HUDEP-2 (cell line): ENCODE measurements around the gene ADARB1.

ENCODE experiments used
- DNase-seq, 76 experiments: peaks; one replicate each; lab custom pipeline; 2025; ENCODE audit not compliant: unreplicated experiment in 76 of 76; lab: John Stamatoyannopoulos, UW

Gene ADARB1

GRCh38 chr21:45111703-45112102 lies 37.3 kb downstream of the ADARB1 start:
- no peak for DNase-seq

- DNase-seq, result no peak
These were observed 38.0 kb downstream of the ADARB1 start for GRCh38 chr21:45112371-45112770.

- no peak for DNase-seq
These were observed 39.2 kb downstream of the ADARB1 start for GRCh38 chr21:45113543-45113942.

GRCh38 chr21:45114072-45114471 lies 39.7 kb downstream of the ADARB1 start:
- no peak for DNase-seq

GRCh38 chr21:45114475-45114874 lies 40.1 kb downstream of the ADARB1 start:
- DNase-seq, result no peak

- no peak for DNase-seq
These were observed 40.8 kb downstream of the ADARB1 start for GRCh38 chr21:45115141-45115540.

GRCh38 chr21:45116066-45116465 lies 41.7 kb downstream of the ADARB1 start:
- DNase-seq, result no peak

GRCh38 chr21:45117314-45117713 lies 42.9 kb downstream of the ADARB1 start:
- no peak for DNase-seq

- DNase-seq, result no peak
These were observed 43.7 kb downstream of the ADARB1 start for GRCh38 chr21:45118099-45118498.

GRCh38 chr21:45119812-45120211 lies 45.4 kb downstream of the ADARB1 start:
- DNase-seq, result no peak

GRCh38 chr21:45120975-45121374 lies 46.6 kb downstream of the ADARB1 start:
- DNase-seq, result no peak

- no peak for DNase-seq
These were observed 47.6 kb downstream of the ADARB1 start for GRCh38 chr21:45122030-45122429.

- DNase-seq, result no peak
These were observed 48.2 kb downstream of the ADARB1 start for GRCh38 chr21:45122432-45123132.

- no peak for DNase-seq
These were observed 49.1 kb downstream of the ADARB1 start for GRCh38 chr21:45123440-45123839.

GRCh38 chr21:45124596-45124995 lies 50.2 kb downstream of the ADARB1 start:
- DNase-seq, result no peak

GRCh38 chr21:45125357-45125756 lies 51.0 kb downstream of the ADARB1 start:
- DNase-seq, result no peak

- DNase-seq, result no peak
These were observed 51.8 kb downstream of the ADARB1 start for GRCh38 chr21:45126204-45126626.

GRCh38 chr21:45126983-45127382 lies 52.6 kb downstream of the ADARB1 start:
- no peak for DNase-seq

GRCh38 chr21:45127937-45128336 lies 53.6 kb downstream of the ADARB1 start:
- DNase-seq, result no peak

- DNase-seq, result peak in 72 of 76 experiments; percentile 20 to 87 (median 68)
These were observed 54.3 kb downstream of the ADARB1 start for GRCh38 chr21:45128613-45129188.

- DNase-seq, result no peak
These were observed 55.0 kb downstream of the ADARB1 start for GRCh38 chr21:45129189-45129923.

GRCh38 chr21:45130324-45130774 lies 56.0 kb downstream of the ADARB1 start:
- DNase-seq, result no peak
